DOHH2 (cell line): ENCODE measurements around the gene ATP5F1B.

ENCODE experiments used
- CTCF ChIP-seq: fragments of 200-600 bp; sonication (generic); IDR thresholded peaks from one replicate; pipeline ENCODE4 v1.5.1; 2014; ENCODE audit warnings: antibody characterized with exemption, mild to moderate bottlenecking, low read depth, low read length; ENCODE audit not compliant: poor library complexity, severe bottlenecking
- EZH2phosphoT487 ChIP-seq: fragments of 200-600 bp; sonication (generic); IDR thresholded peaks from 2 replicates; pipeline ENCODE4 v1.6.1; 2017; ENCODE audit warnings: borderline replicate concordance, mild to moderate bottlenecking, antibody characterized with exemption, low read length, moderate library complexity, mixed read lengths

- TF ChIP-seq CTCF (no peak), EZH2phosphoT487 (no peak)
Observed at GRCh38 chr12:56600753-56601152, 45.0 kb downstream of the ATP5F1B start.
